NT2/D1 (cell line): Measurements from ENCODE around the gene ENO2.
A peak's percentile ranks its signal among the peaks of the same experiment; 100 is the strongest.

Source experiments
- DNase-seq: peaks from one replicate; pipeline ENCODE4 v3.0.0-alpha.2; 2011; ENCODE audit warnings: low read depth, low spot score
- H3K27me3 ChIP-seq: 2 replicates; pipeline ENCODE4 v1.6.0; 2011; ENCODE audit warnings: mild to moderate bottlenecking; ENCODE audit not compliant: insufficient read length, insufficient read depth
- H3K36me3 ChIP-seq: 2 replicates; pipeline ENCODE4 v1.6.1; 2011; ENCODE audit warnings: mild to moderate bottlenecking, low read length, mixed read lengths; ENCODE audit not compliant: insufficient read depth, insufficient read length
- H3K4me1 ChIP-seq: 2 replicates; pipeline ENCODE4 v1.5.1; 2011; ENCODE audit not compliant: insufficient read depth, insufficient read length
- H3K4me3 ChIP-seq: 2 replicates; pipeline ENCODE4 v1.5.1; 2011; ENCODE audit warnings: low read depth; ENCODE audit not compliant: insufficient read length
- H3K9ac ChIP-seq: 2 replicates; pipeline ENCODE4 v1.6.0; 2011; ENCODE audit warnings: low read depth; ENCODE audit not compliant: insufficient read length
- H3K9me3 ChIP-seq: 2 replicates; pipeline ENCODE4 v1.5.1; 2011; ENCODE audit warnings: mild to moderate bottlenecking, low read length; ENCODE audit not compliant: insufficient read depth
- SUZ12 ChIP-seq: IDR thresholded peaks from 2 replicates; pipeline ENCODE4 v1.6.1; 2011; ENCODE audit not compliant: insufficient read length, insufficient read depth; ENCODE audit errors: extremely low read depth
- YY1 ChIP-seq: IDR thresholded peaks from 2 replicates; pipeline ENCODE4 v1.6.1; 2011; ENCODE audit not compliant: insufficient read length, insufficient read depth
- ZNF274 ChIP-seq: IDR thresholded peaks from 2 replicates; pipeline ENCODE4 v1.6.1; 2011; ENCODE audit warnings: mild to moderate bottlenecking, low read depth, low read length

ENO2 gene

GRCh38 chr12:6912164-6912935, 2.0 kb upstream of the ENO2 start:
- Histone ChIP-seq H3K4me1 (peaks cover 22% of the 10 kb centered on the region), H3K27me3 (peaks cover 9% of the 10 kb centered on the region), H3K36me3 (peaks cover 15% of the 10 kb centered on the region), H3K9ac (peak overlapping the region; percentile 29), H3K4me3 (no peak overlapping the region), H3K9me3 (no peaks in the 10 kb centered on the region)
- DNase-seq = no peak
- no peak for TF ChIP-seq YY1
- no peak for TF ChIP-seq ZNF274
- TF ChIP-seq SUZ12 = no peak

GRCh38 chr12:6914947-6915788, 788 bp downstream of the ENO2 start:
- Histone ChIP-seq H3K27me3 (peaks cover 9% of the 10 kb centered on the region), H3K9ac (peak overlapping the region; percentile 92), H3K9me3 (no peaks in the 10 kb centered on the region), H3K4me3 (peak overlapping the region; percentile 79), H3K4me1 (peaks cover 28% of the 10 kb centered on the region), H3K36me3 (peaks cover 36% of the 10 kb centered on the region)
- DNase-seq = no peak
- TF ChIP-seq ZNF274 (no peak), YY1 (no peak), SUZ12 (no peak)

GRCh38 chr12:6915789-6916285, 1.5 kb downstream of the ENO2 start:
- TF ChIP-seq SUZ12 (no peak), YY1 (no peak), ZNF274 (no peak)
- Histone ChIP-seq H3K27me3 (peaks cover 9% of the 10 kb centered on the region), H3K4me3 (peak overlapping the region; percentile 79), H3K36me3 (peaks cover 39% of the 10 kb centered on the region), H3K9me3 (no peaks in the 10 kb centered on the region), H3K4me1 (peaks cover 28% of the 10 kb centered on the region), H3K9ac (peak overlapping the region; percentile 83)
- no peak for DNase-seq

GRCh38 chr12:6916426-6917200, 2.2 kb downstream of the ENO2 start:
- Histone ChIP-seq H3K4me3 (peak overlapping the region; percentile 79), H3K36me3 (peaks cover 47% of the 10 kb centered on the region), H3K9me3 (no peaks in the 10 kb centered on the region), H3K27me3 (peaks cover 9% of the 10 kb centered on the region), H3K4me1 (peaks cover 28% of the 10 kb centered on the region), H3K9ac (peak overlapping the region; percentile 83)
- DNase-seq = no peak
- TF ChIP-seq SUZ12 (no peak), YY1 (no peak), ZNF274 (no peak)

- TF ChIP-seq ZNF274 (no peak), YY1 (no peak), SUZ12 (no peak)
- no peak for DNase-seq
- Histone ChIP-seq H3K9me3 (no peaks in the 10 kb centered on the region), H3K9ac (no peak overlapping the region), H3K4me3 (no peak overlapping the region), H3K27me3 (peaks cover 9% of the 10 kb centered on the region), H3K36me3 (peaks cover 58% of the 10 kb centered on the region), H3K4me1 (peaks cover 29% of the 10 kb centered on the region)
Measured at GRCh38 chr12:6917491-6918231, 3.3 kb downstream of the ENO2 start.

- no peaks in the 10 kb centered on the region for H3K9me3 ChIP-seq
- peaks cover 8% of the 10 kb centered on the region for H3K27me3 ChIP-seq
- DNase-seq = no peak
- no peak overlapping the region for H3K9ac ChIP-seq
- no peak for TF ChIP-seq ZNF274
- no peak for TF ChIP-seq SUZ12
- TF ChIP-seq YY1 = no peak
- peaks cover 73% of the 10 kb centered on the region for H3K36me3 ChIP-seq
- no peak overlapping the region for H3K4me3 ChIP-seq
- H3K4me1 ChIP-seq = peaks cover 23% of the 10 kb centered on the region
Measured at GRCh38 chr12:6919588-6919987, 5.2 kb downstream of the ENO2 start.
